ENCODE results near the gene KRTAP10-6.
"Not testable (repeated sequence)": the region's sequence is repeated elsewhere in the genome, so short reads cannot be mapped to it uniquely, and the experiment has no call there.

The KRTAP10-6 gene

DNA sequence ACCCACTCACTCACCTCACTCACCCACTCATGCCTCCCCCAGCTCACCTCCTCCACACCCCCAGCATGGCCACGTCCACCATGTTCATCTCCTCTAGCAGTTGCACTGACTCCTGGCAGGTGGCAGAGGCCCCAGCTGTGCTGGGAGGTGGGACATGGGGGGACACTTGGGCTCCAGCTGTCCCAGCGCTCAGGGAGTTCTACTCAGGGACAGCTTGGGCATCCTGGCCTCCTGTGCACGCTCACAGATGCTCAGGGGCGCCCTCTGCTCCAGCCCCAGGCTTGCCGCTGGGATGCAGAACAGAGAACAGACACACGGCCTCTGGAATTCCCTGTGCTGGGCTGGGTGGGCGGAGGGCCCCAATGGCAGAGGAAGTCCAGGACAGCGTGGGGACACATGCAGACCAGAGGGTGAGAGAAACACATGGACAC is 24.8 kb upstream of the KRTAP10-6 start:
- no peak for DNase-seq (ENCODE audit: low spot score)

DNA sequence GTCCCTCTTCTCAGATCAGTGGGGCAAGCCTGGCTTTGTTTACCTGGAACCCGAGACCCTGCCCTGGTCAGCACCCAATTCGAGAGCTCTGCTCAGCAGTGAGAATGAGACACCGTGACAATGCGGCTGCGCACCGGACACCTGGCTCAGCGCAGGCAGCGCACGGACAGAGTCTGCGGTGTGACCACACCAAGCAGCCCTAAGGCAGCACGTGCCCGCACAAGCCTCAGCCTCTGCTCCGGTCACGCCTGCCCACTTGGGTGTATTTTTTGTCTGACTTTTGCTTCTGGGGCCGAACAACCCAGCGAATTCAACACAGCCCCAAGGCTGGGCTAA is 24.3 kb upstream of the KRTAP10-6 start:
- DNase-seq (ENCODE audit: low spot score), result no peak

DNA sequence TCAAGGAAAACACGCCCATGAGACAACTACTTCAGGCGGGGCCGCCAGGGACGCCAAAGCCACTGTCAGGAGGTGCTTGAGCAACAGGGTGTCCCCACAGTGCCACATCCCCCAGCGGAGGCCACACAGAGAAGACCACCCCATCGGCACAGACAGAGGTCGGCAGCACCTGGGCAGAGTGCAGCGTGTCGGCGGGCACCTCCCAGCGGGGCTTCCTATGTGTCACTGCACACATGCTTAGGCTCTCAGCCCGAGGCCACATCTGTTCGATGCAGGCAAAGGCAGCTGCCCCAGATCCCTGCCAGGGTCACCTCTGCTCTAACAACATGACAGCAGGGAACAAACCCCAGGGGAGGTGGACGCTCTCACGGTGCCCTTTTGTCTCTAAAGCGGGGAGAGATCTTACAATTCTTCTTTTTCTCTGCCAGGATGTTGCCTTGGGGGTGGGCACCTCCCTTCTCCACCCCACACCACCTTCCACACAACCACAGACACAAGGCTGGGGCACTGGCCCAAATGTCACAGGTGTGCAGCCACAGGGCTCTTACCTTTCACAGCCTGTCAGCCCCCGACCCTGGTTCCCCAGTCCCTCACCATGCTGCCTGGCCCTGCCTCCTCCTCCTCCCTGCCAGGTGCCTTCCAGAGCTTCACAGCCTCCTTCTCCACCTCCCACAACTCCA is 23.7 kb upstream of the KRTAP10-6 start:
- DNase-seq (ENCODE audit: low spot score), result no peak

DNA sequence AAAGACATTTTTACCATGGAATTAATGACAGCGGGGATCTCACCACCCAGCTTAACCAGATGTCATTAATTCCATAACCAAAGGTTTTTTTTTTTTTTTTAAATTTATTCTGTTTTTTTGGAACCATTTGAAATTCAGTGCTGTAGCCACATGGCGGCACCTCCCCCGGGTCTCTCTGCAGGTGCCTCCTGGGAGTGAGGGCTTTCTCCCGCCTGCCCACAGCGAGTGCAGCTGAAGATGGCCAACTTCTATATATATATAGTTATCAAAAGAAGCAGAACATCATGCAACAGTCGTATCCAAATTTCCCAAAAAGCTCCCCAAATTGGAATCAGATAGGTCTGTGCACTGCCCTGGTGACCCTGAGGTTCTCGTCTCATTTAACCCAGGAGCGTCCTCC is 23.2 kb upstream of the KRTAP10-6 start:
- no peak for DNase-seq (ENCODE audit: low spot score)

DNA sequence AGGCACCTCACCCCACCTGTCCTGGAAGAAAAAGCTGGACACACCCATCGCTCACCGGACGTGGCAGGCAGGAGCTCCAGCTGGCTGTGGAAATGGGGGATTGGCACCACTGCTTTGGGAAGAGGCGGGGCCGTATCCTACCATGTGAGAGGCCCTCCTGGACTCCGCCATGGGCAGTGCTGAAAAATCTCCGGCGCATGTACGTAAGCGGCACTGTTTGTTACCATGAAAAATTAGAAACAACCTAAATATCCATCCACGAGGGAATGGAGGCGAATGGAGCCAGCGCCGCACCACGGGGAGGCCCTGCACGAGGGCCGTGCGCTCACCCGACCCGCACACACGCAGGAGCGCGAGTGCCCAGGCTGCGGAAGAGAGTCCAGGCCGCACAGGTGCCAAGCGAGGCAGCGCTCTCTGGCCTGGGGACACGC is 22.7 kb upstream of the KRTAP10-6 start:
- no peak for DNase-seq (ENCODE audit: low spot score)

DNA sequence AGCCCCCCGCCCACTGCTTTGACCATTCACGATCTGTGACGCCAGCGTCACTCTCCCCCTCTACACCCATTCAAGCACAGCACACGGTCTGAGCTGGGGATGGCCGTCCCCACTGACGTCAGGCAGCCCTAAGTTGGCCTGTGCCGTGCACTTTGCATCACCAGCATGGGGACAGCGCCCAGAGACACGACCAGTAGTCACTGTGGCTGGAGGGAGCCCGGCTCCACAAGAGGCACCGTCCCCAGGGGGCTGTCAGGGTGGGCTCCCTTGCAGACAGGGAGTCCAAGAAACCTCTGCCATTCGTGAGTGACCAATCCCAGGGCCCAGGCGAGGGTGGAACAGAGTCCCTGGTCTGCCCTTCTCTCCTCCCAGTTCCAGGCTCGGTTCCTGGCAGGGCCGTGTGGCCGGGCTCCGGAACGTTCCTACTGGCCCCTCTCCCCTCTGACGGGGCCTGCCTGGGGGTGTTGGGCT is 21.9 kb upstream of the KRTAP10-6 start:
- no peak for DNase-seq (ENCODE audit: low spot score)

DNA sequence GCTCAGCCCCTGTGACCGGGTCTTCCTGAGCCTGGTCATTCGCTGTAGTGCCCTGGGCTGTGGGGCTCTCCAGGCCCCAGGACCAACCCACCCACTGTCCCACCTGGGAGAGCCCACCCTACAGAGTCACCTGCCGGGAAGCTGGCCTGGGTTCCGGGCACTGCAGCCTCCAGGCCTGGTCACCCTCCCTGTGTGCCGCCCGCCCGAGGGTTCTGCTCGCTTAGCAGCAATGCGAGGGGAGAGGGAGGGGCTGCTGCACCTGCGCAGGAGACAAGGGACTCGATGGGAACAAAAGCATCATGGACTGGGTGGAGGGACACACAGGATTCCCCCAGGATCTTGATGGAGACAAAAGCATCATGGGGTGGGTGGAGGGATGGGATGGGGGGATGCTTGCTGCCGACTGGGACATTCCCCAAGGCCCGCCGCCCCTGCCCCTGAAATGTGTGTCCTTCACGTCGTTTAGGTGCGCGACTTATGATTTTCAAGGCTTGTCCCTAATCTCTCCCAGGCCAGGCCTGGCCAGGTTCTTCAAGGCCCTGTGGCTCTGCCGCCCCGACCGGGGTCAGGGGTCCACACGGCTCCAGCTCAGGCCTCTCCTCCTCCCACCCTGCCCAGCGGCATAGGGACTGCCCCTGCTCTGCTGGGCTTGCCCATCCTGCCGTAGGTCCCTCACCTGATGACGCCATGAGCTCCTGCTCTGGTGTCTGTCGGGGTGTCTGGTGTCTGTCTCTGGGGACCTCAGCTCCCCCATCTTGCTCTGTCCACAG is 21.3 kb upstream of the KRTAP10-6 start:
- DNase-seq (ENCODE audit: low spot score), result no peak

DNA sequence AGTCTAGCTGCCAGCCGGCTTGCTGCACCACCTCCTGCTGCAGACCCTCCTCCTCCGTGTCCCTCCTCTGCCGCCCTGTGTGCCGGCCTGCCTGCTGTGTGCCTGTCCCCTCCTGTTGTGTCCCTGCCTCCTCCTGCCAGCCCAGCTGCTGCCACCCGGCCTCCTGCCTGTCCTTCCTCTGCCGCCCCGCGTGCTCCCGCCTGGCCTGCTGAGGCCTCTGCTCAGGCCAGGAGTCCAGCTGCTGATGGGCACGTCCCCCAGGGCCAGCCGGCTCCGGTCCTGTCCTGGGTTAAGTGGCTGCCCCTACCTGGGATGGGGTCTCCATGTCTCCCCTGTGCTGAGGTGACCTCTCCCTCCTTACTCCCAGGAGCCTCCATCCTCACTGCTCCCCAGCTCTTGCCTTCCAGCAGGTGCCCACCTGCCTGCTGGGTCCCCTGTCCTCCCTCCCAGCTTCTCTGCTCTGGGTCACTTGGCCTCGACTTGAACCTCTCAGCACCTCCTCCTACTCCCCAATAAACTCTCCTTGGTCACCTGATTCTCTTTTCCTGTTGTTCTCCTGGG is 20.4 kb upstream of the KRTAP10-6 start:
- no peak for DNase-seq (ENCODE audit: low spot score)

DNA sequence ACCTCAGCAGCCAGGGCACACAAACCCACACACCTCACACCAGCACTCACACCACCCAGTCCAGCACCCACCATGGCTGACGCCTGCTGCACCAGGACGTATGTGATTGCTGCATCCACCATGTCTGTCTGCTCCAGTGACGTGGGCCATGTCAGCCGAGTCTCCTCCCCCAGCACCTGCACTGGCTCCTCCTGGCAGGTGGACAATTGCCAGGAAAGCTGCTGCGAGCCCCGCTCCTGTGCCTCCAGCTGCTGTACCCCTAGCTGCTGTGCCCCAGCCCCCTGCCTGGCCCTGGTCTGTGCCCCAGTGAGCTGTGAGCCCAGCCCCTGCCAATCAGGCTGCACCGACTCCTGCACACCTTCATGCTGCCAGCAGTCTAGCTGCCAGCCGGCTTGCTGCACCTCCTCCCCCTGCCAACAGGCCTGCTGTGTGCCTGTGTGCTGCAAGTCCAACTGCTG is 19.8 kb upstream of the KRTAP10-6 start, which contains the start of gene KRTAP10-8:
Gene KRTAP10-8 (plus strand): TSS at position 51 of the 458 bp plus-strand sequence. CDS start 22 bp downstream, at position 73.
- DNase-seq (ENCODE audit: low spot score), result no peak

DNA sequence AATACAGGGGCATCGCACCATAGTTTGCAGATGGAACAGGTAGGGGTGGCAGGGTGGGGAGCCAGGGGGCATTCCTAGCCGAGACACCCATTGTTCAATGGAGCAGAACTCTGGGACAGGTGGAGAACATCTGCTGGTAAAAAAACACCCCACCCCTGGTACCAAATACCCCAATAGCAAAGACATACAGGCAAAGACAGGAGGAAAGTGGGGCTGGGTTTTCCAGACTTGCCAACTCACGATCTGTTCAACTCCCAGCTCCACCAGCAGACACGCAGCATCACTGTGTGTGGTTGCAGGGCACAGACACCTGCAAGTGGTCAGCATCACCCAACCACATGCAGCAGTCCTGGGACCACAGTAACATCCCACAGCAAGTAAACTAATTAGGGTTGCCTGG is 19.2 kb upstream of the KRTAP10-6 start:
- no peak for DNase-seq (ENCODE audit: low spot score)

DNA sequence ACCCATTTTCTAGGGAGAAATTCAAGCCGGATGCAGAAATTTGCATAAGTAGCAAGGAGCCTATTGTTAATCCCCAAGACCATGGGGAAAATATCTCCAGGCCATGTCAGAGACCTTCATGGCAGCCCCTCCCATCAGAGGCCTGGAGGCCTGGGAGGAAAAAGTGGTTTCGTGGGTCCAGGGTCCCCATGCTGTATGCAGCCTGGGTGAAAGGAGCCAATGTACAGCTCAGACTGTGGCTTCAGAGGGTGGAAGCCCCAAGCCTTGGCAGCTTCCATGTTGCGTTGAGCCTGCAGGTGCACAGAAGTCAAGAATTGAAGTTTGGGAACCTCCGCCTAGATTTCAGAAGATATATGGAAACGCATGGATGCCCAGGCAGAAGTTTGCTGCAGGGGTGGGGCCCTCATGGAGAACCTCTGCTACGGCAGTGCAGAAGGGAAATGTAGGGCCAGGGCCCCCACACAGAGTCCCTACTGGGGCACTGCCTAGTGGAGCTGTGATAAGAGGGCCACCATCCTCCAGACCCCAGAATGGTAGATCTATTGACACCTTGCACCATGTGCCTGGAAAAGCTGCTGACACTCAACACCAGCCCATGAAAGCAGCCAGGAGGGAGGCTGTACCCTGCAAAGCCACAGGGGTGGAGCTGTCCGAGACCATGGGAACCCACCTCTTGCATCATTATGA is 18.0 kb upstream of the KRTAP10-6 start:
- DNase-seq (ENCODE audit: low spot score), result not testable (repeated sequence)

DNA sequence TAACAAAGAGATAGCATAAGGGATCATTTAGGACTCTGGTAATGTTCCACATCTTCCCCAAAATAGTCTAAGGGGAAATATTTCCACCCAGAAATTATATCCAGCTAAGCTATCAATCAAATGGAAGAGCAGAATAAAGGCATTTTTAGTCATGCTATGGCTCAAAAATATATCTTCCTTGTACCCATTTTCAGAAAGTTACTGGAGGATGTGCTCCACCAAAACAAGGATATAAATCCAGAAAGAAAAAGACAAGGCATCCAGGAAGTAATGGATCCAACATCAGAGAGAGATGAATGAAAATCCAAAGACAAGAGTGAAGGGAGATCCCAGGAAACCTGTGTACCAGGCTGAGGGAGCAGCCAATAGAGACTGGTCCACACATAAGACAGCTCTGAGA is 16.9 kb upstream of the KRTAP10-6 start:
- no peak for DNase-seq (ENCODE audit: low spot score)

DNA sequence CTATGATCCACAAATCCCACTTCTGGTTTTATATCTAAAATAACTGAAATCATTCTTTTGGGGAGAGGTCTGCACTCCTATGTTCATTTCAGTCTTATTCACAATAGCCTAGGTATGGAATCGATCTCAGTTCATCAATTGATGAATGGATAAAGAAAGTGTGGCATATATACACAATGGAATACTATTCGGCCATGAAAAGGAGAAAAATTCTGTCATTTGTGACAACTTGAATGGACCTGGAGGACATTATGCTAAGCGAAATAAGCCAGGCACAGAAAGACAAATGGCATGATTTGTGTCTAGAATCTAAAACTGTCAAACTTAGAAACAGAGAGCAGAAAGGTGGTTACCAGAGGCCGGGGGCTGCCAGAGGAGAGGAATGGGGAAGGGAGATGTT is 14.2 kb upstream of the KRTAP10-6 start:
- DNase-seq (ENCODE audit: low spot score), result no peak

DNA sequence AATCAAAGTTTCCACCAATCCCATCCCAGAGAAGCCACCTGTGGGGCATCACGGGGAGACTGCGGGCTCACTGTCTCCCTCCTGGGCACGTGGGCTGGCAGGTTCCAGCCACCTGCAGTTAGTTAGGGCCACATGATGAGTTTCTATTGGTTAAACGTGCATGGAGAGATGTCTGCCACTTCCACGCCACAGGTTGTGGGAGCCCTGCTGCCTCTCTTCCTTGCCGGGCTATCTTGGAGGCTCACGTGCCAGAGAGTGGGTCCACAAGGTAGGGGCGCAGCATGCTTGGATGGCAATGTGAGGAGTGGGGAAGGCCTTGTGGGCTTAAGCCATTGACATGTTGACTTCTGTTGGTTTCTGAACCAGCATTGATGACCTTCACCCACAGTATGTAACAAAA is 11.6 kb upstream of the KRTAP10-6 start:
- no peak for DNase-seq (ENCODE audit: low spot score)

DNA sequence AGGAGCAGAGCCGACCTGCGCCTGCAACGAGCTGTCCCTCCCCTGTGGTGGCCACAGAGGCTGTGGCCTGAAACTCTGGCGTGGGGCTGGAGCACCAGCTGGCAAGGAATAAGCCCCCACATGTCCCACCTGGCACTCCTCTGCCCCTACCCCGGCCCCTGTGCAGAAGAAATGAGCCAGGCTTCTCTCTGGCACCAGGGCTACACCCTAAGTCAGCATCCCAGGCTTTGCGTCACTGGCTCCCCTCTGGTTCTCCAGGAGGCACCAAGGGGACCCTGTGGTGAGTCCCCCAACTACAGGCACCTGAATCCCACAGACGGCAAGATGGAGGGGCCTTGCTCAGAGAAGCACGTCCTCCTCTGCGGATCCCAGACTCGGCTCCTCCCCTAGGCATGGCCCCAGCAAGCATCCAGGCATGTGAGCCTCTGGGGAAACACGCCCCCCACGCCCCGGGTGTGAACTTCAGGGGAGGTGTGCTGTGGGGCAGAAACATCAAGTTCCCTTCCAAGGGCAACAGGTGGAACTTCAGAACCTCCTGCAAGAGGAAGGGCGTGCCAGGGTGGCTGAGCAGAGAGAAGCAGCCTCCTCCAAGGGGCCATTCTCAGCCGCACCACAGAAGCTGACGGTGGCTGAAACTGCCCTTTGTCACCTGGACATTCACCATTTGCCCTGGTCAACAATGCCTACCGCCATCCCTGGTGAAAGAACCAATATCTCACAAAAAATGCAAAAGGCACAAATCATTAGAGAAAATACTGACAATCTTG is 11.0 kb upstream of the KRTAP10-6 start:
- no peak for DNase-seq (ENCODE audit: low spot score)

DNA sequence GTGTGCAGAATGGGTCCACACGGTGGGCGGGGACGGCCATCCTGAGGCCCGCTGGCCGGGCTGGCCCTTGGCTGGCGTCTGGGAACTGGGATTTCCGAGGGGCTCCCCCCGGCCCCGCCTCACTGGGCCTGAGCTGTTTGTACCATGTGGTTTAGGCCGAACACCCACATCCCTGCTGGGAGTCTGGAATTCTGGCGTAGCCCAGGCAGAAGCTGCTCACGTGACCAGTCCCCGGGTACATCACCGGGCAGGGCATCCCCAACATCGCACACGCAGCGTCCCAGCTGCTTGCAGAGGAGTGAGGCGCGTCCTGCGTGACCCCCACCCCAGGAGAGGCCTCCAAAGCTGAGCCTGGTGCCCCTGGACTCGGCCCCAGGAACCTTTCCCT is 10.2 kb upstream of the KRTAP10-6 start:
- DNase-seq (ENCODE audit: low spot score), result no peak

DNA sequence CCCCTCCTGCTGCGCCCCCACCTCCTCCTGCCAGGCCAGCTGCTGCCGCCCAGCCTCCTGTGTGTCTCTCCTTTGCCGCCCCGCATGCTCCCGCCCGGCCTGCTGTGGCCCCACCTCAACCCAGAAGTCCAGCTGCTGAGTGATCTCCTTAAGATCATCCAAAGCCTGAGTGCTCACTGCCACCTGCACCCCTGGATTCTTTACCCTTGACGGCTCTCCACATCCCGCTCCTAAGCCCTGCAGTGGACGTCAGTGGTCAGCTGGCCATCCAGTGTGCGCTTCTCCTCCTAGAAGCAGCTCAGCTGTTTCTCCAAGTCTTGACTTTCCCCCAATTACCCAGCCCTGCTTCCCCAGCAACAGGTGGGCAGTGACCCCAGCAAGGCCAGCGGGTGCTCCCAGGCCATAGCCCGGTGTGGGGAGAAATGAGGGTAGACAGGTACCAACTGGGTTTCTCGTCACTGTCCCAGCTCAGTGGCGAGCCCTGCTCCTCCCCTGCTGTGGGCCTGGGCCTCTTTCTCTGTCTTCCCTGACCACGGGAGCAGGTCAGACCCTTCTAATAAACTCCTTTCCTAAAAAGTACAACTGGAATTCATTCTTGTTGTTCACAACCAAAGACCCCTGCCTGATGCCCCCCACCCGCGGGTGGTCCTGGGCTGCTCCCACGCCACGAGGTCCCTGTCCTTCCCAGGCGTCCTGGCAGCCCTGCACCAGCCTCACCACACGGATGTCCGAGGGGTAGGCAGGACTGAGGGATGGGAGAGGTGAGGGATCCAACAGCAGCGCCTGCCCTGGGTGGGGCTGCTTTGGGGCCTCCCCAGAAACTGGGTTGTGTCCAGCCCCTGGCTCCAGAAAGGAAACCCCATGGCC is 9.5 kb upstream of the KRTAP10-6 start:
- no peak for DNase-seq (ENCODE audit: low spot score)

DNA sequence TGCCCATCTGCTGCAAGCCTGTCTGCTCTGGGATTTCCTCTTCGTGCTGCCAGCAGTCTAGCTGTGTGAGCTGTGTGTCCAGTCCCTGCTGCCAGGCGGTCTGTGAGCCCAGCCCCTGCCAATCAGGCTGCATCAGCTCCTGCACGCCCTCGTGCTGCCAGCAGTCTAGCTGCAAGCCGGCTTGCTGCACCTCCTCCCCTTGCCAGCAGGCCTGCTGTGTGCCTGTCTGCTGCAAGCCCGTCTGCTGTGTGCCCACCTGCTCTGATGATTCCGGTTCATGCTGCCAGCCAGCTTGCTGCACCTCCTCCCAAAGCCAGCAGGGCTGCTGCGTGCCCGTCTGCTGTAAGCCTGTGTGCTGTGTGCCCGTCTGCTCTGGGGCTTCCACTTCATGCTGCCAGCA is 8.8 kb upstream of the KRTAP10-6 start:
- DNase-seq (ENCODE audit: low spot score), result not testable (repeated sequence)

DNA sequence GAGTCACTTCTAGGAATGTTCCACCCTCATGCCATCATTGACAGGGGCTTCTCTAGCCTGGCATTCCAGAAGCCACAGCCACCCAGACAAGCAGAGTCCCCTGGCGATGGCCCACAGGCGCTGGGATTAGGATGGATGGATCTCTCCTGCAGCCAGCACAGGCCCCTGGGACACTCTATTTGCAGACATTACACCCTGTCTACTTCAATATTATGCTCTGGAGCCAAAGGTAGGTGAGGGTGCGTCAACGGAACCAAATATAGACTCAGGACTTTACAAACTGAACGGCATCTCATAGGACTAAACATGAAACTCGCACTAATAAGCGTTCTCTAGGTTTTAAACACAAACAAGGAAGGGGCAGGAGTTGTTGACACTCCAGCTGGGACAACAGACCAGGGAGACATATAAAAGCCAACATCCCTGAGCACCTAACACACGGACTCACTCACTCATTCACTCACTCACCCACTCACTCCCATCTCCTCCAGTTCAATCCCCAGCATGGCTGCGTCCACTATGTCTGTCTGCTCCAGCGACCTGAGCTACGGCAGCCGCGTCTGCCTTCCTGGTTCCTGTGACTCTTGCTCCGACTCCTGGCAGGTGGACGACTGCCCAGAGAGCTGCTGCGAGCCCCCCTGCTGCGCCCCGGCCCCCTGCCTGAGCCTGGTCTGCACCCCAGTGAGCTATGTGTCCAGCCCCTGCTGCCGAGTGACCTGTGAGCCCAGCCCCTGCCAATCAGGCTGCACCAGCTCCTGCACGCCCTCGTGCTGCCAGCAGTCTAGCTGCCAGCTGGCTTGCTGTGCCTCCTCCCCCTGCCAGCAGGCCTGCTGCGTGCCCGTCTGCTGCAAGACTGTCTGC is 8.0 kb upstream of the KRTAP10-6 start, which contains the start of gene KRTAP10-7:
Gene KRTAP10-7 (plus strand): TSS at position 480 of the 861 bp plus-strand sequence. CDS start 25 bp downstream, at position 505.
- not testable (repeated sequence) for DNase-seq (ENCODE audit: low spot score)

Data from GM03348 (cell line).